ENCODE results near the gene CFAP97D1.

CFAP97D1 gene

GRCh38 chr17:43766413-43767052 is 13.7 kb upstream of the CFAP97D1 start:
- Histone ChIP-seq H3K36me3 (ENCODE audit: control insufficient read depth in 4 of 4, insufficient read depth in 4 of 4, low read length in 3 of 4) (peaks cover 2 to 54% (median 20%) of the 10 kb centered on the region in 4 experiments), H3K4me3 (ENCODE audit: control insufficient read depth in 1 of 7, extremely low read depth in 1 of 7, insufficient read depth in 4 of 7, low read depth in 2 of 7, low read length in 6 of 7) (no peak overlapping the region), H3K4me1 (ENCODE audit: control extremely low read depth in 1 of 4, control insufficient read depth in 4 of 4, insufficient read depth in 4 of 4, low read length in 3 of 4) (peaks cover 13 to 50% (median 48%) of the 10 kb centered on the region in 4 experiments), H3K9me3 (ENCODE audit: control extremely low read depth in 1 of 5, control insufficient read depth in 4 of 5, insufficient read depth in 2 of 5, low read depth in 1 of 5, low read length in 4 of 5) (no peaks in the 10 kb centered on the region), H3K27me3 (replicated peaks in 2 of 5; ENCODE audit: control insufficient read depth in 4 of 5, insufficient read depth in 5 of 5, low read length in 4 of 5) (no peaks in the 10 kb centered on the region), H3K27ac (ENCODE audit: insufficient read depth in 1 of 2, low read depth in 1 of 2, low read length in 2 of 2, poor library complexity in 1 of 2, severe bottlenecking in 2 of 2) (no peak overlapping the region)
- ChIA-PET POLR2A (no interaction called here), CTCF (interaction anchor here (0.7 to 20.0 kb wide), 17 partner anchors 9 to 193 kb away, joined by 3 to 555 read pairs (median 4); partner anchors contain the start of genes CD300LG and CFAP97D1)
- peak; percentile 50 to 69 (median 52) for DNase-seq
- WGBS (ENCODE audit: insufficient coverage) = 87% methylated on average over 3 of the region's 7 CpGs

GRCh38 chr17:43767053-43767712 is 13.1 kb upstream of the CFAP97D1 start:
- Histone ChIP-seq H3K27ac (ENCODE audit: insufficient read depth in 1 of 2, low read depth in 1 of 2, low read length in 2 of 2, poor library complexity in 1 of 2, severe bottlenecking in 2 of 2) (no peak overlapping the region), H3K4me3 (ENCODE audit: control insufficient read depth in 1 of 7, extremely low read depth in 1 of 7, insufficient read depth in 4 of 7, low read depth in 2 of 7, low read length in 6 of 7) (peak overlapping the region in 1 of 7 experiments; percentile 33), H3K27me3 (replicated peaks in 2 of 5; ENCODE audit: control insufficient read depth in 4 of 5, insufficient read depth in 5 of 5, low read length in 4 of 5) (no peaks in the 10 kb centered on the region), H3K36me3 (ENCODE audit: control insufficient read depth in 4 of 4, insufficient read depth in 4 of 4, low read length in 3 of 4) (peaks cover 2 to 59% (median 21%) of the 10 kb centered on the region in 4 experiments), H3K9me3 (ENCODE audit: control extremely low read depth in 1 of 5, control insufficient read depth in 4 of 5, insufficient read depth in 2 of 5, low read depth in 1 of 5, low read length in 4 of 5) (no peaks in the 10 kb centered on the region), H3K4me1 (ENCODE audit: control extremely low read depth in 1 of 4, control insufficient read depth in 4 of 4, insufficient read depth in 4 of 4, low read length in 3 of 4) (peaks cover 13 to 56% (median 54%) of the 10 kb centered on the region in 4 experiments)
- no peak for DNase-seq
- 85% methylated on average over 6 of the region's 6 CpGs for WGBS (ENCODE audit: insufficient coverage)
- ChIA-PET CTCF (interaction anchor here (0.6 to 20.0 kb wide), 19 partner anchors 8 to 373 kb away, joined by 3 to 555 read pairs (median 3); partner anchors contain the start of genes CFAP97D1 and SOST), POLR2A (no interaction called here)

- Histone ChIP-seq H3K27me3 (replicated peaks in 2 of 5; ENCODE audit: control insufficient read depth in 4 of 5, insufficient read depth in 5 of 5, low read length in 4 of 5) (no peaks in the 10 kb centered on the region), H3K4me3 (ENCODE audit: control insufficient read depth in 1 of 7, extremely low read depth in 1 of 7, insufficient read depth in 4 of 7, low read depth in 2 of 7, low read length in 6 of 7) (no peak overlapping the region), H3K4me1 (ENCODE audit: control extremely low read depth in 1 of 4, control insufficient read depth in 4 of 4, insufficient read depth in 4 of 4, low read length in 3 of 4) (peaks cover 16 to 61% (median 59%) of the 10 kb centered on the region in 4 experiments), H3K36me3 (ENCODE audit: control insufficient read depth in 4 of 4, insufficient read depth in 4 of 4, low read length in 3 of 4) (peaks cover 2 to 64% (median 25%) of the 10 kb centered on the region in 4 experiments), H3K27ac (ENCODE audit: insufficient read depth in 1 of 2, low read depth in 1 of 2, low read length in 2 of 2, poor library complexity in 1 of 2, severe bottlenecking in 2 of 2) (no peak overlapping the region), H3K9me3 (ENCODE audit: control extremely low read depth in 1 of 5, control insufficient read depth in 4 of 5, insufficient read depth in 2 of 5, low read depth in 1 of 5, low read length in 4 of 5) (no peaks in the 10 kb centered on the region)
- POLR2A ChIA-PET = no interaction called here
- no peak for DNase-seq
- WGBS (ENCODE audit: insufficient coverage) = 100% methylated on average over 2 of the region's 5 CpGs
- CTCF ChIA-PET = interaction anchor here (0.6 to 20.0 kb wide), 17 partner anchors 9 to 373 kb away, joined by 3 to 555 read pairs (median 4); partner anchors contain the start of genes CFAP97D1 and SOST
Measured at GRCh38 chr17:43767713-43768059, 12.5 kb upstream of the CFAP97D1 start.

GRCh38 chr17:43768382-43768781 is 11.9 kb upstream of the CFAP97D1 start:
- ChIA-PET CTCF (interaction anchor here (0.6 to 20.0 kb wide), 5 partner anchors 24 to 306 kb away, joined by 3 to 555 read pairs (median 4); no protein-coding TSS in a partner anchor), POLR2A (no interaction called here)
- 46% methylated on average over 3 of the region's 9 CpGs for WGBS (ENCODE audit: insufficient coverage)

GRCh38 chr17:43768943-43769342 is 11.3 kb upstream of the CFAP97D1 start:
- ChIA-PET CTCF (interaction anchor here (0.9 to 20.0 kb wide), 4 partner anchors 8 to 192 kb away, joined by 3 to 555 read pairs (median 14); no protein-coding TSS in a partner anchor), POLR2A (no interaction called here)

More at GRCh38 chr17:43768382-43768781, 11.9 kb upstream of the CFAP97D1 start:
- Histone ChIP-seq H3K27me3 (replicated peaks in 2 of 5; ENCODE audit: control insufficient read depth in 4 of 5, insufficient read depth in 5 of 5, low read length in 4 of 5) (no peaks in the 10 kb centered on the region), H3K27ac (ENCODE audit: insufficient read depth in 1 of 2, low read depth in 1 of 2, low read length in 2 of 2, poor library complexity in 1 of 2, severe bottlenecking in 2 of 2) (no peak overlapping the region), H3K4me3 (ENCODE audit: control insufficient read depth in 1 of 7, extremely low read depth in 1 of 7, insufficient read depth in 4 of 7, low read depth in 2 of 7, low read length in 6 of 7) (peak overlapping the region in 1 of 7 experiments; percentile 3), H3K36me3 (ENCODE audit: control insufficient read depth in 4 of 4, insufficient read depth in 4 of 4, low read length in 3 of 4) (peaks cover 2 to 68% (median 25%) of the 10 kb centered on the region in 4 experiments), H3K4me1 (ENCODE audit: control extremely low read depth in 1 of 4, control insufficient read depth in 4 of 4, insufficient read depth in 4 of 4, low read length in 3 of 4) (peaks cover 20 to 68% (median 65%) of the 10 kb centered on the region in 4 experiments), H3K9me3 (ENCODE audit: control extremely low read depth in 1 of 5, control insufficient read depth in 4 of 5, insufficient read depth in 2 of 5, low read depth in 1 of 5, low read length in 4 of 5) (no peaks in the 10 kb centered on the region)
- peak; percentile 53 to 82 (median 79) for DNase-seq

GRCh38 chr17:43769426-43769825 is 10.8 kb upstream of the CFAP97D1 start:
- WGBS (ENCODE audit: insufficient coverage) = 93% methylated on average over 15 of the region's 16 CpGs
- Histone ChIP-seq H3K36me3 (ENCODE audit: control insufficient read depth in 4 of 4, insufficient read depth in 4 of 4, low read length in 3 of 4) (peaks cover 2 to 73% (median 28%) of the 10 kb centered on the region in 4 experiments), H3K27ac (ENCODE audit: insufficient read depth in 1 of 2, low read depth in 1 of 2, low read length in 2 of 2, poor library complexity in 1 of 2, severe bottlenecking in 2 of 2) (no peak overlapping the region), H3K27me3 (replicated peaks in 2 of 5; ENCODE audit: control insufficient read depth in 4 of 5, insufficient read depth in 5 of 5, low read length in 4 of 5) (no peaks in the 10 kb centered on the region), H3K4me3 (ENCODE audit: control insufficient read depth in 1 of 7, extremely low read depth in 1 of 7, insufficient read depth in 4 of 7, low read depth in 2 of 7, low read length in 6 of 7) (no peak overlapping the region), H3K4me1 (ENCODE audit: control extremely low read depth in 1 of 4, control insufficient read depth in 4 of 4, insufficient read depth in 4 of 4, low read length in 3 of 4) (peaks cover 20 to 77% (median 69%) of the 10 kb centered on the region in 4 experiments), H3K9me3 (ENCODE audit: control extremely low read depth in 1 of 5, control insufficient read depth in 4 of 5, insufficient read depth in 2 of 5, low read depth in 1 of 5, low read length in 4 of 5) (no peaks in the 10 kb centered on the region)
- ChIA-PET CTCF (interaction anchor here (0.9 to 20.0 kb wide), 4 partner anchors 8 to 193 kb away, joined by 3 to 555 read pairs (median 14); no protein-coding TSS in a partner anchor), POLR2A (no interaction called here)
- DNase-seq = no peak

More at GRCh38 chr17:43768943-43769342, 11.3 kb upstream of the CFAP97D1 start:
- Histone ChIP-seq H3K4me3 (ENCODE audit: control insufficient read depth in 1 of 7, extremely low read depth in 1 of 7, insufficient read depth in 4 of 7, low read depth in 2 of 7, low read length in 6 of 7) (peak overlapping the region in 1 of 7 experiments; percentile 4), H3K27me3 (replicated peaks in 2 of 5; ENCODE audit: control insufficient read depth in 4 of 5, insufficient read depth in 5 of 5, low read length in 4 of 5) (no peaks in the 10 kb centered on the region), H3K27ac (ENCODE audit: insufficient read depth in 1 of 2, low read depth in 1 of 2, low read length in 2 of 2, poor library complexity in 1 of 2, severe bottlenecking in 2 of 2) (no peak overlapping the region), H3K4me1 (ENCODE audit: control extremely low read depth in 1 of 4, control insufficient read depth in 4 of 4, insufficient read depth in 4 of 4, low read length in 3 of 4) (peaks cover 20 to 72% (median 65%) of the 10 kb centered on the region in 4 experiments), H3K36me3 (ENCODE audit: control insufficient read depth in 4 of 4, insufficient read depth in 4 of 4, low read length in 3 of 4) (peaks cover 2 to 68% (median 25%) of the 10 kb centered on the region in 4 experiments), H3K9me3 (ENCODE audit: control extremely low read depth in 1 of 5, control insufficient read depth in 4 of 5, insufficient read depth in 2 of 5, low read depth in 1 of 5, low read length in 4 of 5) (no peaks in the 10 kb centered on the region)
- WGBS (ENCODE audit: insufficient coverage) = 92% methylated on average over 7 of the region's 7 CpGs
- DNase-seq = no peak

Data from common myeloid progenitor, CD34-positive (primary cell).